HG03196 (cell line): ENCODE data around the gene RGS11.

Experiments used
- ATAC-seq: cut with Tn5 transposase; IDR thresholded peaks from one replicate; pipeline ENCODE4 v1.9.1; 2021; ENCODE audit not compliant: unreplicated experiment

Gene RGS11

GRCh38 chr16:296806-297510 is 21.2 kb upstream of the RGS11 start:
- ATAC-seq: no peak

DNA sequence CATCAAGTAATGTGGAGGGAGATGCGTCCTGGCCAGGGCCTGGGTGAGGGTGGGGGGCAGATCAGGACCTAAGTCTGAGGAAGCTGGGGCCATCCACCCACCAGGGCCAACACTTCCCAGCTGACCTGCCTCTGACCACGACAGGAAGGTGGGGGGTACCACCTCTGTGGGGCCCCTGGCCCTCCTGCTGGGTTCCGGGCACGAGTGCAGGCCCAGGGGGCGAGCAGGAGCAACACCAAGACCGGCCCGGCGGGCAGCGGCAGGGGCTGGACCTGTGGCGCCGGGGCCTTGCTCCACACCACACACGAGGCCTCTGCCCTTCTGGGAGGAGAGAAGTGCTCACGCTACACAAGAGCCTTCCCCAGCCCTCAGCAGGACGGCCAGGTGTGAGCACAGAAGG is 20.5 kb upstream of the RGS11 start:
- ATAC-seq: no peak

DNA sequence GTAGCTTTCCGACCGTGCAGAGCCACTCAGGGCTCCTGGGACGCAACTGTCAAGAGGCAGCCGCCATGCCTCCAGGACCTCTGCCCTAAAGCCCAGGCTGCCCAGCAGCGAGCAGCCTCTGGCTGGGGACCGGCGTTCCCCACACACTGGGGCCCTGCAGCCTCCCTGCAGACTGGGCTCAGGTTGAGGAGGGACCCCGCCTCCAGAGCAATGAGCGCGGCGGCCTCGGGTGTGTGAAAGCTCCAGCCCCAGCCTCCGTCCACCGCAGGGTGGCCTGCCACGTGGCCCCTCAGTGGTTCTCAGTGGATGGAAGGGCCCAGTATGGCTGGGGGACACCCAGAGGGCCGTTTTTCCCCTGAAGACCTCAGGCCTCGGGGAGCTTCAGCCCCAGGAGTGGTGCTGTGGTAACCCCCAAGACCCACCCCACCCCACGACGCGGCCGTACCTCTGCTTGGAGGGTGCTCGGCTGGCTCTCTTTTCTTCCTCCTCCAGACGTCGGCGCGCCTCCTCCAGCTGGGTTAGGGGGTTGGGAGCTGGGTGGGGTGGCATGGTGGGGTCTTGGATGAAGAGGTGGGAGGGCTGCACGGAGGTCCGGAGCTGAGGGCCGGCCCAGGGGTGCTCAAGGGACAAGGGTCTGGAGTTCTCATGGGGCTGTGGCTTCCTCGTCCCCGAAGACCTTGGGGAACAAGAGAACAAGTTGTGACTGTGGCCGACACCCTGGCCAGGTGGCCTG is 17.5 kb upstream of the RGS11 start:
- no peak for ATAC-seq

DNA sequence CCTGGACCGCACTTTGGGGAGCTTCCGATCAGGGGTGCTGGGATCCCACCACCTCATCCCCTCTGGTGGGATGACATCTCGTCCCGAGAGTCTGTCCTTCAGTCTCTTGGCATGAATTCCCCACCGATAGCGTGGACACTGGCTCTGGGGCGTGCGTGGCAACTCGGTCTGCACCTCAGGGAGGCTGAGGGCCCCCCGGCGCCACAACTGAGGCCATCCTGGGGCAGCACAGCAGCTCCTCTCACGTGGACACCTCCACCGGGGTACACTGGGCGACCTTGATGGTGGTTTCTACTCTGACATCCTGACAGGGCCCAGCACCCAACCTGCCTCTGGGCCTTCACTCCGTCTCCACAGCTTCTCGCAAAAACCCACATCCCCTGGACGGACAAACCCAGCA is 15.8 kb upstream of the RGS11 start:
- ATAC-seq: no peak

- ATAC-seq: no peak
Observed at GRCh38 chr16:290681-291405, 15.1 kb upstream of the RGS11 start.

DNA sequence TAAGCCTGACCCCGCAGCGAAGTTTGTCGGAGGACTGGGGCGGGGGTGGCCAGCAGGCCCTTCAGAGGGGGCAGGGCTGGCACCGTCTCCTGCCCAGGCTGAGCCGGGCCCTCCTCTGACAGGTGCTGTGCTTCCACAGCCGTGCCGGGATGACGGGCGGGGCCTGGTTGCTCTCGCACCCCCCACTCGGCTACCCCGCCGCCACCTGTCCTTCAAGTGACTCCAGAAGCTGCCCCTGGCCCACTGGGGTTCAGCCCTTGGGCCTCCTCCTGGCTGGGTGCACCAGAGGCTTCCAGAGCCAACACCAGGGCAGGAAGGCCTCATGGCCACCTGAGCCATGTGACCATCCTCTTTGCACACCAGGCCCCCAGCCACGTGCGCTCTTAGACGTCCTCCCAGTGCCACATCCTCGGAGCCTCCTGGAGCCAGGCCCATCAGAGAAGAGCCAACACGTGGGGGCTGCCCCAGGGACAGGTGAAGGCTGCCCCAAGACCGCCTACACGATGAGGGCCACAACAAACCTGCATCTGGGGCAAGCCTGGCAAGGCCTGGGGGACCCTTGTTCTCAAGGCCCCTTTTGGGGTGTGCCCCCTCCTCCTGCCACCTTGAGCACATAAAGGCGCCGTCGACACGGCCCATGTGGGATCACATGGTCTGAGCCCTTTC is 14.4 kb upstream of the RGS11 start:
- ATAC-seq: no peak

DNA sequence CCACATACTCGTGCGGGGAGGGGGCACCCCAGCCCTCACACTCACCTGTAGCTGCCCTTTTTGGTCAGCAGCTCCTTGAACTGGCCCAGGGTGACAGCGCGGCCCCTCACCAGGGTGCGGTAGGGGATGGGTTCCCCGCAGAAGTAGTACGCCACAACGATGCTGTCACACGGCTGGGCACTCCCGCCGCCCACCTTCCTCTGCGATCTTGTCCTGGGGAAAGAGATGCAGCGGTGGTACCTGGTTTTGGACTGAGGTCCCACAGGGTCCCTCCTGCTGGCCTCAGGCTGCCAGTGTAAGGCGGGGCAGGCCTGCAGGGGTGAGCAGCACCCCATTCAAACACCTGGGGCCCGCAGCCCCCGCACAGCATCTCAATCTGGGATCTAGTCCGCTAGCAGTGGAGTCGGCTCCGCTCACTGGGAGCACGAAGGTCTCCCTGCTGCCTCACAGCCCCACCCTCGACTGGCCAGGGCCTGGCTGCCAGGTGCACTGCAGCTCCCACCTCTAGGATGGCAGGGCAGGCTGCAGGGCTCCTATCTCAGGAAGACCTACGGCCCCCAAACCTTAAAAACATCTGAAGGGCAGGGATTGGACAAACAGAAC is 13.8 kb upstream of the RGS11 start:
- ATAC-seq: no peak

GRCh38 chr16:287981-288920 is 12.5 kb upstream of the RGS11 start:
- no peak for ATAC-seq

GRCh38 chr16:287298-287811 is 11.6 kb upstream of the RGS11 start:
- no peak for ATAC-seq

GRCh38 chr16:286491-287297 is 10.9 kb upstream of the RGS11 start:
- no peak for ATAC-seq

GRCh38 chr16:285146-286055 is 9.7 kb upstream of the RGS11 start:
- no peak for ATAC-seq

DNA sequence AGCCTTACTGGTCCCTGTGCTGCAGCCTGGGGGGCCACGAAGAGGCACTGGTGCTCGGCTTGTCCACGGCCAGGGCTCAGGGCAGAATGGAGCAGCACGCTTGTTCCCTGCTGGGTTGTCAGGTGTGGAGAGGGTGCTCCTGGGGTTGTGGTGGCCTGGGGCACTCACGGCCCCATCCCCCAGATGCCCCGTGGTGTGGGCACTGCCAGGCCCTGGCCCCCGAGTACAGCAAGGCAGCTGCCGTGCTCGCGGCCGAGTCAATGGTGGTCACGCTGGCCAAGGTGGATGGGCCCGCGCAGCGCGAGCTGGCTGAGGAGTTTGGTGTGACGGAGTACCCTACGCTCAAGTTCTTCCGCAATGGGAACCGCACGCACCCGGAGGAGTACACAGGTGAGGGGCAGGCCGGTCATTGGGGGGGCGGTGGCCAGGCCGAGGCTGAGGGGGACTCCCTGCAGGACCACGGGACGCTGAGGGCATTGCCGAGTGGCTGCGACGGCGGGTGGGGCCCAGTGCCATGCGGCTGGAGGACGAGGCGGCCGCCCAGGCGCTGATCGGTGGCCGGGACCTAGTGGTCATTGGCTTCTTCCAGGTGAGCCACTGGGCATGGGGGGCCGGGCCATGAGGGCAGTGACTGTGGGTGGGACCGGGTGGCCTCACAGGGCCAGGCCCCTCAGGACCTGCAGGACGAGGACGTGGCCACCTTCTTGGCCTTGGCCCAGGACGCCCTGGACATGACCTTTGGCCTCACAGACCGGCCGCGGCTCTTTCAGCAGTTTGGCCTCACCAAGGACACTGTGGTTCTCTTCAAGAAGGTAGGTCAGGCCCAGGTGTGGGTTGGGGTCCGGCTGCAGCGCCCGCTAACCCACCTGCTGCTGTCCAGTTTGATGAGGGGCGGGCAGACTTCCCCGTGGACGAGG is 8.7 kb upstream of the RGS11 start:
- no peak for ATAC-seq

DNA sequence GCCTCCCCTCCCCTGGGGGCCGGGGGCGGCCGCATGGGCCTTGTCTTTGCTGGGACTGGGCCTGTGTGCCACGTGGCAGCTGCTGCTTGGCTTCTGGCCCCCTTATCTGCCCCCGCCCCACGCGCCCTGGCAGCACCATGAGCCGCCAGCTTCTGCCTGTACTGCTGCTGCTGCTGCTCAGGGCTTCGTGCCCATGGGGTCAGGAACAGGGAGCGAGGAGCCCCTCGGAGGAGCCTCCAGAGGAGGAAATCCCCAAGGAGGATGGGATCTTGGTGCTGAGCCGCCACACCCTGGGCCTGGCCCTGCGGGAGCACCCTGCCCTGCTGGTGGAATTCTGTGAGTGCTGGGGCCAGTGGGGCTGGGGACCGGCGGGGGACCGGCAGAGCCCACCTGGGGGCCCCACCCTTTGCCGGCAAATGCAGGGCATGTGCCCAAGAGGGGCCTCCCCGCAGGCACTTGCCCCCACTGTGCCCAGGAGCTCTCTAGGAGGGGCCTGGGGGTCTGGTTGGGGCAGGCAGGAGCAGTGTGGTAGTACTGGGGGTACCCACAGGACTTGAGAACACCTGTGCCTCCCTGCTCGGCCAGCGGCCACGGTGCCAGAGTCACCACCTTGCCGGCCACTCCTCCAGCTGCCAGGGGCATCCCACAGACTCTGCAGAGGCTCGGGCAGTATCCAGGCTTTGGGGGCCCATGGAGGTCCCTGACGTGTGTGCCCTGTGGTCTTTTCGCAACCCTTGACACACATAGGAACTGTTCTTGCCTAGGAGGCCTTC is 7.5 kb upstream of the RGS11 start, which contains the start of gene PDIA2:
PDIA2 (plus strand) TSS at position 132 of the 773 bp plus-strand sequence; CDS start at position 138, 6 bp downstream.
- ATAC-seq: no peak

GRCh38 chr16:282491-282890 is 6.7 kb upstream of the RGS11 start:
- ATAC-seq: no peak

DNA sequence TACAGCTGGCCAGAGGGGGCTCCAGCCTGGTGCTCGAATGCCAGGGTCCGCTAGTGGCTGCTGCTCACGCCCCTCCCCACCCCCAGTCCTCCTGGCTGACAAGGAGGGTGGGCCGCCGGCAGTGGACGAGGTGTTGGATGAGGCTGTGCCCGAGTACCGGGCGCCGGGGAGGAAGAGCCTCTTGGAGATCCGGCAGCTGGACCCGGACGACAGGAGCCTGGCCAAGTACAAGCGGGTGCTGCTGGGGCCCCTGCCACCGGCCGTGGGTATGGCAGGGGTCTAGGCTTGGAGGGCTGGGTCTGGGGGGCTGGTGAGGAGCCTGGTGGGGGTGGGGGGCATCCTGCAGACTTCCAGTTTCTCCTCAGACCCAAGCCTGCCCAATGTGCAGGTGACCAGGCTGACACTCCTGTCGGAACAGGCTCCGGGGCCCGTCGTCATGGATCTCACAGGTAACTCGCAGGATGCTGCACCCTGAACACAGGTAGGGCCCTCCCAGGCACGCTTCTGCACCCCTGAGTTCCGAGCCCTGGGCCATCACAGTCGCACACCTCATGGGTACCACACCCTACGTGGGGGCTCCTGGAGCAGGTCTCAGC is 6.0 kb upstream of the RGS11 start:
- no peak for ATAC-seq
